8988T (cell line): ENCODE results near the gene HOXB3.

Source experiments
- DNase-seq: peaks from one replicate; pipeline ENCODE4 v3.0.0; 2011

HOXB3 gene

GRCh38 chr17:48584223-48584741 lies 5.8 kb downstream of the HOXB3 start:
- no peak for DNase-seq

GRCh38 chr17:48583708-48584222 lies 6.3 kb downstream of the HOXB3 start:
- DNase-seq, result no peak

GRCh38 chr17:48582750-48583069 lies 7.3 kb downstream of the HOXB3 start:
- DNase-seq, result no peak

GRCh38 chr17:48579760-48580554 lies 10.1 kb downstream of the HOXB3 start:
- no peak for DNase-seq

- no peak for DNase-seq
These were observed 10.6 kb downstream of the HOXB3 start for GRCh38 chr17:48579471-48579759.

- DNase-seq, result no peak
These were observed 11.2 kb downstream of the HOXB3 start for GRCh38 chr17:48578616-48579470.

GRCh38 chr17:48577946-48578615 lies 12.0 kb downstream of the HOXB3 start, which contains the start of gene HOXB4:
HOXB4 (minus strand) TSS chr17:48578350; CDS start chr17:48578319, 31 bp downstream.
- no peak for DNase-seq

GRCh38 chr17:48577330-48577945 lies 12.6 kb downstream of the HOXB3 start:
- no peak for DNase-seq

- no peak for DNase-seq
These were observed 13.3 kb downstream of the HOXB3 start for GRCh38 chr17:48576479-48577309.

- DNase-seq, result no peak
These were observed 14.2 kb downstream of the HOXB3 start for GRCh38 chr17:48575673-48576478.

GRCh38 chr17:48575066-48575582 lies 14.9 kb downstream of the HOXB3 start:
- DNase-seq, result no peak

GRCh38 chr17:48574505-48575065 lies 15.5 kb downstream of the HOXB3 start:
- DNase-seq, result no peak

- DNase-seq, result no peak
These were observed 18.1 kb downstream of the HOXB3 start for GRCh38 chr17:48571826-48572417.

- DNase-seq, result no peak
These were observed 18.8 kb downstream of the HOXB3 start for GRCh38 chr17:48571024-48571818.

- DNase-seq, result no peak
These were observed 19.6 kb downstream of the HOXB3 start for GRCh38 chr17:48570325-48571023.

- DNase-seq, result no peak
These were observed 20.2 kb downstream of the HOXB3 start for GRCh38 chr17:48569674-48570324.

GRCh38 chr17:48569240-48569582 lies 20.8 kb downstream of the HOXB3 start:
- DNase-seq, result no peak
